Brain microvascular endothelial cell (primary cell): ENCODE measurements around the gene PLS1.
A peak's percentile ranks its signal among the peaks of the same experiment; 100 is the strongest.
"Not testable (repeated sequence)": the region's sequence is repeated elsewhere in the genome, so short reads cannot be mapped to it uniquely, and the experiment has no call there.

Experiments
- DNase-seq: peaks from one replicate; pipeline ENCODE4 v3.0.0-alpha.2; 2020
- H3K27ac ChIP-seq: fragments of 250-450 bp; sonication (Bioruptor Pico); 2 replicates; pipeline ENCODE4 v1.5.1; 2020; ENCODE audit warnings: mild to moderate bottlenecking, moderate library complexity
- H3K27me3 ChIP-seq: fragments of 250-450 bp; sonication (Bioruptor Pico); replicated peaks from 2 replicates; pipeline ENCODE4 v1.5.1; 2020; ENCODE audit warnings: mild to moderate bottlenecking
- H3K36me3 ChIP-seq: fragments of 250-450 bp; sonication (Bioruptor Pico); replicated peaks from 2 replicates; pipeline ENCODE4 v1.5.1; 2020; ENCODE audit warnings: mild to moderate bottlenecking
- H3K4me3 ChIP-seq: 2 replicates; pipeline ENCODE4 v1.5.1; 2011; ENCODE audit warnings: low read depth, mild to moderate bottlenecking, control low read depth, low read length, moderate library complexity
- in situ Hi-C: cut with HindIII; loops from 2 replicates; pipeline ENCODE4 v1.10.0; 2017; ENCODE audit warnings: low sequenced_read_pairs, low pct_ligation_motif_present
- TF ChIP-seq, protein P1 (sequence below): IDR thresholded peaks from 2 replicates; pipeline ENCODE4 v1.5.1; 2011; ENCODE audit warnings: low read depth, mild to moderate bottlenecking, moderate library complexity, low read length, control low read depth, inconsistent platforms; ENCODE audit errors: missing control alignments

The PLS1 gene

DNA sequence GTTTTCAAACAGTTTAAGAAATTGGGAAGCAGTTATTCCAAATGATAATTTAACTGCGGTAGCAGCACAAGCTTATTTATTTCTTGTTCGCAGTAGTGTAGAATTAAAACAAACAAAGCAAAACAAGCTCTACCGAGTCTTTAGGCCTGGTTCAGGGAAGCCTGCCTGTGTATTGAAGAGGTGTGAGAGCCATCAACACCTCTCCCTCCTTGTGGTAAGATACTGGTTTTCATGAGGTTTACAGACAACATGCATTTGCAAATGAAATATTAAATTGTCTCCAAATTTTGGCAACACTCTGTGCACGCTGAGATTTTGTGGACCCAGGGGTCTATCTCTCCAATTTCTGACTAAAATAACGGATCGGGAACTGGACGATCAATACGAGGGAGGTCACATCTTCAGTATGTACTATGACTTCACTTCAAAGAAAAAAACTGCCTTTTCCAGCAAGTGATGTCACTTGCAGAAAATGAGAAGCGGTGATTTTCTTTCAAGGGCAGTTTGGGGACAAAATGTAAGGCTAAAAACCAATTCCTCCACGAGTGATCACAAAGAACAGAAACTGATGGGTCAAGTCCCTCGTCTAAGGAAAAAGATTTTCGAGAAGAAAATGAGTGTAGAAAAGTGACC, 18.4 kb upstream of the PLS1 start:
- DNase-seq: peak; percentile 5
- Histone ChIP-seq H3K4me3 (peak overlapping the region; percentile 97), H3K36me3 (no peaks in the 10 kb centered on the region), H3K27ac (peak overlapping the region; percentile 89), H3K27me3 (no peaks in the 10 kb centered on the region)
- in situ Hi-C loops: loop anchor here (25.0 kb wide), 1 partner anchor 434 kb away; the partner anchor contains the start of gene U2SURP
- TF ChIP-seq, protein P1, sequence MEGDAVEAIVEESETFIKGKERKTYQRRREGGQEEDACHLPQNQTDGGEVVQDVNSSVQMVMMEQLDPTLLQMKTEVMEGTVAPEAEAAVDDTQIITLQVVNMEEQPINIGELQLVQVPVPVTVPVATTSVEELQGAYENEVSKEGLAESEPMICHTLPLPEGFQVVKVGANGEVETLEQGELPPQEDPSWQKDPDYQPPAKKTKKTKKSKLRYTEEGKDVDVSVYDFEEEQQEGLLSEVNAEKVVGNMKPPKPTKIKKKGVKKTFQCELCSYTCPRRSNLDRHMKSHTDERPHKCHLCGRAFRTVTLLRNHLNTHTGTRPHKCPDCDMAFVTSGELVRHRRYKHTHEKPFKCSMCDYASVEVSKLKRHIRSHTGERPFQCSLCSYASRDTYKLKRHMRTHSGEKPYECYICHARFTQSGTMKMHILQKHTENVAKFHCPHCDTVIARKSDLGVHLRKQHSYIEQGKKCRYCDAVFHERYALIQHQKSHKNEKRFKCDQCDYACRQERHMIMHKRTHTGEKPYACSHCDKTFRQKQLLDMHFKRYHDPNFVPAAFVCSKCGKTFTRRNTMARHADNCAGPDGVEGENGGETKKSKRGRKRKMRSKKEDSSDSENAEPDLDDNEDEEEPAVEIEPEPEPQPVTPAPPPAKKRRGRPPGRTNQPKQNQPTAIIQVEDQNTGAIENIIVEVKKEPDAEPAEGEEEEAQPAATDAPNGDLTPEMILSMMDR: no peak

DNA sequence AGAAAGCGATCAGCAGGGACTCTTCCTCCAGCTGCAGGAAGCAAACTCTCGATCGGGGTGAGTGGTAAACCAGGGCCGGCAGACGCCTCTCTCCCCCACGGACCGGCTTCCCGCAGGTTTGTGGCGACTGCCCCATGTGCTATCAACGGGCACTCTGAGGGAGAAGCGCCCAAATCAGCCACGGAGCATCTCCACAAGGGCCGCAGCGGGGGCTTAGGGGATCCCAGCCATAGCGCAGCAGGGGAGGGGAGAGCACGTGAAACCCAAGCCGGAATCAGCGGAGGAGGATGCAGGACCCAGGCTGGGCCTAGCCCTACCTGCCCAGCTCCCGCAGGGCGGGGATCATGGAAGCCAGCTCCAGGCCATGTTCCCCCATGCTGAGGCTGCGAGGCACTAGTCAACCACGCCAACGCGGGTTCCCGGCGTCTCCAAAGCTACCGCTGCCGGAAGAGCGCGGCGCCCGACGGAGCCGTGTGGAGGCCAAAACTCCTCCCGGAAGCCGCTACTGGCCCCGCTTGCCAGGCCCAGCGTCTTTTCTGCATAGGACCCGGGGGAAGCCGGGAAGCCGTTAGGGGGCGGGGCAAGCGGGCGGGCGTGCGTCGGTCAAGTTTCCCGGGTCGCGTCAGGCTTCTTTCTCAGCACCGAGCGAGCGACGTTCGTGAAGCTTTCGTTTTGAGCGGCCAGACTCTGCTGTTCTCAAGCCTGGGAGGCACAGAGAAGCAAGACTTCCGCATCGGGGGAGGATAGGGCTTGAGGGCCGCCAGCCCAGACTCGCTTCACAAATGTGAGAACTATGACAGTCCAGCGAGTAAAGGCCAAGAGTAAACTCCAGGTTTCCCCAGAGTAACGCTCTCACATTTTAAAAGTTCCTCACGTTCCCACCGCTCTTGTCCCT, 17.6 kb upstream of the PLS1 start, which contains the start of gene ATR:
Gene ATR (minus strand): TSS at position 405 of the 895 bp plus-strand sequence. CDS start 29 bp downstream, at position 376.
- H3K27me3 ChIP-seq: no peaks in the 10 kb centered on the region
- peak within 1 kb of the TSS; percentile 89 for H3K27ac ChIP-seq
- in situ Hi-C loops: loop anchor here (25.0 kb wide), 1 partner anchor 434 kb away; the partner anchor contains the start of gene U2SURP
- TF ChIP-seq, protein P1: no peak
- DNase-seq: peak; percentile 97
- H3K36me3 ChIP-seq: no peaks in the 10 kb centered on the region
- H3K4me3 ChIP-seq: peak within 1 kb of the TSS; percentile 97

- H3K4me3 ChIP-seq: no peak overlapping the region
- no peak overlapping the region for H3K27ac ChIP-seq
- H3K36me3 ChIP-seq: no peaks in the 10 kb centered on the region
- TF ChIP-seq, protein P1: no peak
- DNase-seq: no peak
- H3K27me3 ChIP-seq: no peaks in the 10 kb centered on the region
- in situ Hi-C loops: loop anchor here (25.0 kb wide), 1 partner anchor 432 kb away; the partner anchor contains the start of gene U2SURP
Observed at GRCh38 chr3:142580061-142580423, 16.2 kb upstream of the PLS1 start.

DNA sequence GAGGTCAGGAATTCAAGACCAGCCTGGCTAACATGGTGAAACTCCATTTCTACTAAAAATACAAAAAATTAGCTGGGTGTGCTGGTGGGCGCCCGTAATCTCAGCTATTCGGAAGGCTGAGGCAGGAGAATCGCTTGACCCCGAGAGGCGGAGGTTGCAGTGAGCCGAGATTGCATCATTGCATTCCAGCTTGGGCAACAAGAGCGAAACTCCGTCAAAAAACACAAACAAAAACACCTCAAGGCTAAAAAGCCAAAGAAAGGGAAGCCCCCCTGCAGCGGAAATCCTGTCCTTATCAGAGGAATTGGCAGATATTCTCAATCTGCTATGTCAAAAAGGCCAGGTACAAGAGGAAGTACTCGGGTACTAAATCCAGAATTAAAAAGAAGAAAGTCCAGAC, 15.1 kb upstream of the PLS1 start:
- H3K27me3 ChIP-seq, H3K36me3 ChIP-seq, DNase-seq, H3K4me3 ChIP-seq, H3K27ac ChIP-seq: not testable (repeated sequence)
- in situ Hi-C loops: loop anchor here (25.0 kb wide), 1 partner anchor 431 kb away; the partner anchor contains the start of gene U2SURP

DNA sequence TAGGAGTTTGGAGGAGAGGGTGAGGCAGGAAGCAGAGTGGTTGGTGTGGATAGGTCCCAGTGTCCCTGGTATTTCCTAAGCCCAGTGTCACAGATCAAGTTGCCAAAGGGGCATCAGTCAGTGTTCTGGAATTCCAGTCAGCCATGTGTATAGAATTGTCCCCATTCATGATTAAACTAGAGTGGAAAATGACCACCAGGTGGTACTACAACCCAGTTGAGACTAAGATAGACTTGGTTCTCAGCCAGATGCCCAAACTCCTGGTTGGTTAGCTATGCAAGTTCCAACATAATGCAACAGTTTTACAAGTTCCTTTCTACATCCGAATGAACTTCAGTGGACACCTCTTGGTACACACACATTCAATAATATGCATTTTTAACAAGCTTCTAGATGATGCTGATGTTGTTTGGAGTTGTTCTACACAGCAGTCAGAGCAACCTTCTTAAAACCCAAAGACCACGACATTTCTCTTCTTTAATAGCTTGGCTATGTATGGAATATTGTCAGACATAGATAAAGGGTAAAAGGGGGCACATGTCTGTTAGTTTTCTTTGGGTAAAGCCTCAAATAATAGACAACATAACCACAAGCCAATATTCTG, 9.3 kb upstream of the PLS1 start:
- in situ Hi-C loops: loop anchor here (25.0 kb wide), 1 partner anchor 425 kb away; the partner anchor contains the start of gene U2SURP
- H3K27me3 ChIP-seq: no peaks in the 10 kb centered on the region
- TF ChIP-seq, protein P1: peak; percentile 61
- peak; percentile 71 for DNase-seq
- no peak overlapping the region for H3K27ac ChIP-seq
- H3K4me3 ChIP-seq: no peak overlapping the region
- no peaks in the 10 kb centered on the region for H3K36me3 ChIP-seq

DNA sequence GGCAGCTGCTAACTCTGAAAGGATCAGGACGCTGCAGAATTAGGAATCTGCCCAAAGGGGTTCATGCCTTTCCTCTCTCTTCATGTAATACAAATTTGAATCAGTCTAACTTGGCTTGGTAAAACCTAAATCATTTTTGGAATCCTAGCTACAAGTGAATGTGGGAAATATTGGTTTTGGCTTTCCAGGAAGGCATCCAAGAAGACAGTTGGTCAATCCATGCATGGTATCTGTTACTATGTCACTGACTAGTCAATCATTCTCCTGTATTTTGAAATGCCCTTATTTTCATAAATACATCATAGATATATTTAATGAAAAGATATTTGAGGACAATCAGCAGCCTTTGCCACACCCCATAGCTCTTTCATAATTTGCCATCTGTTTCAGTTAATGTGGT, 7.5 kb upstream of the PLS1 start:
- no peak overlapping the region for H3K27ac ChIP-seq

DNA sequence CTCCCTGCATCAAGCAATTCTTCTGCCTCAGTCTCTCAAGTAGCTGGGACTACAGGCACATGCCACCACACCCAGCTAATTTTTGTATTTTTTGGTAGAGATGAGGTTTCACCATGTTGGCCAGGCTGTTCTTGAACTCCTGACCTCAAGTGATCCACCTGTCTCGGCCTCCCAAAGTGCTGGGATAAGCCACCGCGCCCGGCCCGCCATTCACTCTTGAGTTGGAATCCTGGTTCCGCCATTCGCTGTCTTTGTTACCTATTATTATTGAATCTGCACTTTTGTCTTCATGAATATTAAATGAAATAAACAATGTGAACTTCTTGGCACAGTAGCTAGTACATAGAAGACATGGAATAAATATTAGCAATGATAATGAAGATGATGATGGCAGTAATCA, 3.9 kb upstream of the PLS1 start:
- not testable (repeated sequence) for H3K36me3 ChIP-seq, H3K27me3 ChIP-seq, DNase-seq, H3K4me3 ChIP-seq, H3K27ac ChIP-seq
- in situ Hi-C loops: loop anchor here (25.0 kb wide), 1 partner anchor 420 kb away; the partner anchor contains the start of gene U2SURP

More for the DNA sequence above, 7.5 kb upstream of the PLS1 start:
- no peaks in the 10 kb centered on the region for H3K36me3 ChIP-seq
- in situ Hi-C loops: loop anchor here (25.0 kb wide), 1 partner anchor 424 kb away; the partner anchor contains the start of gene U2SURP
- no peak overlapping the region for H3K4me3 ChIP-seq
- TF ChIP-seq, protein P1: no peak
- no peak for DNase-seq
- H3K27me3 ChIP-seq: no peaks in the 10 kb centered on the region
